ENCODE results near the gene GTF2F2.

GRCh38 chr13:45119991-45120864 is at the start of gene GTF2F2:
- TF ChIP-seq, protein P1, sequence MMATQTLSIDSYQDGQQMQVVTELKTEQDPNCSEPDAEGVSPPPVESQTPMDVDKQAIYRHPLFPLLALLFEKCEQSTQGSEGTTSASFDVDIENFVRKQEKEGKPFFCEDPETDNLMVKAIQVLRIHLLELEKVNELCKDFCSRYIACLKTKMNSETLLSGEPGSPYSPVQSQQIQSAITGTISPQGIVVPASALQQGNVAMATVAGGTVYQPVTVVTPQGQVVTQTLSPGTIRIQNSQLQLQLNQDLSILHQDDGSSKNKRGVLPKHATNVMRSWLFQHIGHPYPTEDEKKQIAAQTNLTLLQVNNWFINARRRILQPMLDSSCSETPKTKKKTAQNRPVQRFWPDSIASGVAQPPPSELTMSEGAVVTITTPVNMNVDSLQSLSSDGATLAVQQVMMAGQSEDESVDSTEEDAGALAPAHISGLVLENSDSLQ (IDR thresholded peaks at IDR 0.05): no peak
- TF ChIP-seq SP1 (IDR thresholded peaks at IDR 0.05) (no peak), SUZ12 (IDR thresholded peaks at IDR 0.05) (no peak), BHLHE40 (IDR thresholded peaks at IDR 0.05; ENCODE audit: borderline replicate concordance) (no peak), ZNF384 (IDR thresholded peaks at IDR 0.05) (no peak), FOXM1 (IDR thresholded peaks at IDR 0.05; ENCODE audit: borderline replicate concordance) (no peak), HDGF (IDR thresholded peaks at IDR 0.05; ENCODE audit: borderline replicate concordance) (no peak), L3MBTL2 (conservative IDR thresholded peaks at IDR 0.05) (peak; percentile 88), NFRKB (IDR thresholded peaks at IDR 0.05) (no peak), TARDBP (IDR thresholded peaks at IDR 0.05) (no peak), ELF4 (IDR thresholded peaks at IDR 0.05) (no peak), FOXA1 (IDR thresholded peaks at IDR 0.05) (no peak)

Measured in HEK293T (cell line).